Effector CD4-positive, alpha-beta T cell (primary cell): ENCODE results near the gene TBC1D22A.
"Not testable (repeated sequence)": the region's sequence is repeated elsewhere in the genome, so short reads cannot be mapped to it uniquely, and the experiment has no call there.

Experiments
- DNase-seq: peaks from one replicate; pipeline ENCODE4 v3.0.0-alpha.2; 2020

TBC1D22A gene

DNA sequence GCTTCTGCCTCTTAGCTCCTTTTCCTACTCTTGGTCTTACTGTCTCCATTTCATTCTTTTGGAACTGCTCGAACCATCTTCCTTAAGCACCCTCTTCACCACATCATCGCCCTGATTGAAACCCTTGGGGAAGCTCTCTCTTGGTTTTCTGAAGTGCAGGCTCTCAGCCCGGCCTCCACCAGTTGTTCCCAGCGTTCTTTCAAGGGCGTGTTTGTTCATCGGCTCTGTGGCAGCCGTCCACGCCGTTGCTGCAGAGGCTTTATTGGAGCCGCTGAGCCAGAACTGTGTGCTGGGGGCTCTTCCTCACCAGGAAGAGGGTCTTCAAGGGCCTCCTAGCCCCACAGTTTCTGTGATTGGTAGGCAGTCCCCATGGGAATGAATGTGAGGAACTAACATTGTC lies 214.1 kb downstream of the TBC1D22A start:
- no peak for DNase-seq

DNA sequence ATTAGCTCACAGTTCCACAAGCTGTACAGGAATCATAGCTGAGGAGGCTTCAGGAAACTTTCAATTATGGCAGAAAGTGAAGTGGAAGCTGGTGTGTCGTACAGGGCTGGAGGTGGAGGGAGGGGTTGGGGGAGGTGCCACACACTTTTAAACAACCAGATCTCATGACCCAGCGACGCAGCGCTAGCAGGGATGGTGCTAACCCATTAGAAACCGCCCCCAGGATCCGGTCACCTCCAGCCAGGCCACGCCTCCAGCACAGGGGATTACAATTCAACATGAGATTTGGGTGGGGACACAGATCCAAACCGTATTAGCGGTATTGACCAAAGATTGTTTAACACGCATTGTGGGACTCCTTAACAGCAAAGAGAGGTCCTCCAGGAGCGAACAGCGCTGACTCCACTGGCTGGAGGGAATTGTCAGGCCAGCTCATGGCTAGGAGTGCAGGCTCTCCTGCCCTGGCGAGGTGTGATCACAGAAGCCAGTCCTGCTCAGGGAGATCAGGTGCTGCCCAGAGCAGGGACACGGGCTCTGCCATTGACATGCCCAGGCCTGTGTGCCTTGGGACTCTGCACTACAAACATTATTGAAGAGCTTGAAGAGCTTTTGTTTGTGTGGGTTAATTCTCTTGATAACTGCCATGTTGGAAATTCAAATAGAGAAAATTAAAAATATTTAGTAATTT lies 215.3 kb downstream of the TBC1D22A start:
- DNase-seq, result no peak

GRCh38 chr22:46978668-46979067 lies 216.2 kb downstream of the TBC1D22A start:
- not testable (repeated sequence) for DNase-seq

- DNase-seq, result no peak
Observed at GRCh38 chr22:46979506-46979905, 217.1 kb downstream of the TBC1D22A start.

DNA sequence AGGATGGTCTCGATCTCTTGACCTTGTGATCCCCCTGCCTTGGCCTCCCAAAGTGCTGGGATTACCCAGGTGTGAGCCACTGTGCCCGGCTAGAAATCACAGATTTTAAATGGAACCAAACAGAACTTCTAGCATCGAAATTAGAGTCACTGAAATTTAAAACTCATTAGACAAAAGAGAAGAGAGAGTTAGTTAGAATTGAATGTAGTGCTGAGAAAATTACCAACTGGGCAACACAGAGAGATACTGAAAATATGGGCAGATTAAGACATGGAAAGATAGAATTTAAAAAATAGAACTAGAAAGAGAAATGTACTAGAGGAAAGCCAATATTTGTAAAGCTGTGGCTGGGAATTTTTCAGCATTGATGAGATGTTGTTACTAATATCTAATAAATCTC lies 217.9 kb downstream of the TBC1D22A start:
- no peak for DNase-seq

- DNase-seq, result no peak
Observed at GRCh38 chr22:46982635-46983034, 220.2 kb downstream of the TBC1D22A start.

DNA sequence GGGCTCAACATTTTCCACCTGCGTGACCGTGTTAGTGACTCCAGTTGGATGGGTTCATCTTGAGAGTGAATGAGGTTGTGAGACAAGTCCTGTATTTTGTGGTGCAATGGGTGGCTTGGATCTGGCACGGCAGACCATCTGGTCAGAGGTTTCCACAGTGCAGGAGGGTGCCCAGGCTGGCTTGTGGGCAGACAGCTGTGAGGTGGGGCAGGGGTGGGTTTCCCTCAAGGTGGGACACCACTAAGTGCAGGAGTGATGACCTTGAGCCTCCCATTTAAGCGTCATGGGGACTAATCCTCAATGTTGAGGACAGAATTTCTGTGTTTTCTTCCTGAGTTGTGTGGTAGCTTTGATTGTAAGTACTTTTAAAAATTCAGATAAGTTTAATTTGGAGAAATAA lies 220.6 kb downstream of the TBC1D22A start:
- DNase-seq, result no peak

DNA sequence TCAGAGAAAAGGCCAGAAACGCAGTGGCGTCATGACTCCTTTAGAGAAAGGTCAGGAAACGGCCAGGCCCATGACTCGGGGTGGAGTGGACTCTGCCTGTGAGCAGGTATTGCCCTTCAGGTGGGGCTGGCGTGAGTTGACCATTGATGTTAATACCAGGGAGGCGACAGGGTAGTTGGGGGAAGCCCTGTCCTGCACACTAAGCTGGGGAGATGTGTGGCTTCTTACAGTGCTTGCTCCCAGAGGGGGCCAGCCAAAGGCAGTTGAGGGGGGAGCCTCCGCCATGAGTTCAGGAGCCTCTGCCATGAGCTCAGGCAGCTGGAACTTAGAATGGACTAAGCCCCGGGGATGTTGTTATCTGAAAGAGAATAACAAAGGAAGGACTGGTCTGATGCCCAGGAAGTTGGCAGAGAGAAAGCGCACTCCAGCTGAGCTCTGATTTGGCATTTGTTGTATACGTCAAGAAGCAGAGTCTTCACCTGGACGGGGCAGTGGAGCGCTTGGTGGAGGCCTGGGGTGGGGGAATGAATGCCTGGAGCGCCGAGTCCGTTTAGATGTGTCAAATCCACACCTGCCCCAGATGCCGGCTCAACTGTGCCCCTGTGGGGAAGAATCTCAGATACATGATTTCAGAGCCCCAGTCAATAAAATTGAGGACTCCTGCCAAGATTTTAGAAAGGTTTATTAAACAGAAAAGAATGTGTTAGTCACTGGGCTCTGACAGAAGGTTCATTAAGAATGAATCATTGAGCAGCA lies 222.5 kb downstream of the TBC1D22A start:
- DNase-seq, result no peak

- DNase-seq, result no peak
Observed at GRCh38 chr22:46985507-46985882, 223.0 kb downstream of the TBC1D22A start.

- no peak for DNase-seq
Observed at GRCh38 chr22:46986788-46987187, 224.3 kb downstream of the TBC1D22A start.

GRCh38 chr22:46990937-46991550 lies 228.6 kb downstream of the TBC1D22A start:
- no peak for DNase-seq

DNA sequence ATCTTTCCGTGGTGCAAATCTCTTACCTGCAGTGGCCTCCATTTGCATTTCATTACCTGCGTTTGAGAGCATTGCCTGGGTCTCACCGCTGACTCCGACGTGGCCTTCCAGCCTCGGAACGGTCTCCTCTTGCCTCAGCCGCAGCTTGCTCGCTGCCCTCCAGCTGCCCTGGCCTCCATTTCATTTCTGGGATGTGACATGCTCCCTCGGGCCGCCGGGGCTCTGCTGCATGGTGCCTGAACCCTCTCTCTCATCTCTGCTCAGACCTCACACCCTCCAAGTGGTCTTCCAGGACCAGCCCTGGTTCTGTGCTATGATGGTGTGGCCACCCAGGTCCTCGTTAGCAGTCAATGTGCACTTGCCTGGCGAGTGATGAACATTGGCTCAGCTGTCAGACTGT lies 229.2 kb downstream of the TBC1D22A start:
- no peak for DNase-seq

- no peak for DNase-seq
Observed at GRCh38 chr22:46992121-46992731, 229.8 kb downstream of the TBC1D22A start.

GRCh38 chr22:46993633-46994032 lies 231.2 kb downstream of the TBC1D22A start:
- no peak for DNase-seq

DNA sequence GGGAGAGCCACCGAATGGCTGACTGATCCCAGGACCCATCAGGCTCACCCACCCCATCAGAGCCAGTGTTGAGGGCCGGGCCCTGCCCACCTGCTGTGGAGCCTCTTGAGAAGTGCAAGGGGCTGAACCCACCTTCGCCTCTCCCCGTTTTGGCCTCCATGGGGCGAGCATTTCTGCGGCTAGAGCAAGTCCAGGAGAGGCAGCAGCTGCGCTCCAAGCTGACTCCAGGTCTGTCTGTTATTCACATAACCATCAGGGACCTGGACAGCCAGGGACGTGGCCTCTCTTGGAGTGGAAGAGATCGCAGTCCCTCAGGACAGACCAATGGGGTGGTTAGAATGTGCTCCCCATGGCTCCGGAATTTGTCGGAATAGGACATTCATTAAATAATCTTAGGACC lies 231.8 kb downstream of the TBC1D22A start:
- DNase-seq, result no peak

DNA sequence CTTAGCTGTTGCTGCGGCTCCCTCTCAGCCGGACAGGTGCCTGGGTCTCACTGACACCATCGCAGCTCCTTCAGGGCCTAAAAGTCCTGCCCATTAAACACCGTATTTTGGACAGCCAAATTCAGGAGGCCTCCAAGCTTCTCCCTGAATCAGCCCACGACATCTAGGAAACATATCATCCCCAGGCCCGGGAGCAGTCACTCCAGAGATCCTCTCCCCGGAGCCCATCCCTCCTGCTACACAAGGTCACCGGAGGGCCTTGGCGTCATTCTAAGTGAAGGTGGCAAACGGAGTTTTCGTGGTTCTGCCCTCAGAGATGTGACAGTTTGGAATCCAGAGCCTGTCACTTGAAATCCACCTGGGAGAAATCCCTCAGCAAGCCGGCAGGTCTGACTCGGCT lies 232.5 kb downstream of the TBC1D22A start:
- DNase-seq, result no peak

DNA sequence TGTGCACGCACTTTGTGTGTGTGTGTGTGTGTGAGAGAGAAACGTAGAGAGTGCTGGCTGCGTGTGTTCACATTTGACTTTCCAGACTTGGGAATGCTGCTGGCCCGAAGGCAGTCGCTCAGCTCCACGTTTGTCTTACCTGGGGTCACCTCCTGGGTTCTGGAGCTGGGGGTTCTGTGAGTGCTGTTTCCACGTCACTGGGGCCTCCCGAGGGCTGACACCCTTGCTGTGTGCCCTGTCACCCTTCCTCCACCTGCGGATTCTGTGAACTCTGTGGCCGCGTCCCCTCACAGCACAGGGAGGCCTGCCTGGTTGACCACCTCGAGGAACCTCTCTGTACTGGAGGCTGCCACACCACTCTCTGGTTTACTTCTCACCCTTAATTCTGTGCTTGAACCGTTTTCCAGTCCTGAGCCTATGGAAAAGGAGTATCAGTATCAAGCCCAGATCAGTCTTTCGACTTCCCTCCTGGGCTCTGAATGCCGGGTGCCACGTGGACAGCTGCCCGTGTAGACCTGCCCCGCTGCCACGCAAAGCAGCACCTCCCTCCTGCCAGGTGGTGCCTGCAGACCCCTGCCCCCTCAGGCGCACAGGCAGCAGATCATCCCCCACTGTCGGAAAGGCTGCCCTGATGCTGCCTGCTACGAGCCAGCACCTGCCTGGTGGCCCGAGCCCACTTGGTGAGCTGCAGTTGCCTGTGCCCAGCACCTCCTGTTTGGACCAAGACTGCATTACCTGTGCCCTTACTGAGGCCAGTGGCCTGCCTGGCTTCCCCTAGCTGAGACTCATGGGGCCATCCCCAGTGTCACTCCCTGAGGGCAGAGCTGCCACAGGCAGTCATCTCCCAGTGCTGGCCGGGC lies 233.3 kb downstream of the TBC1D22A start:
- DNase-seq, result no peak

GRCh38 chr22:46996595-46997310 lies 234.3 kb downstream of the TBC1D22A start:
- no peak for DNase-seq

DNA sequence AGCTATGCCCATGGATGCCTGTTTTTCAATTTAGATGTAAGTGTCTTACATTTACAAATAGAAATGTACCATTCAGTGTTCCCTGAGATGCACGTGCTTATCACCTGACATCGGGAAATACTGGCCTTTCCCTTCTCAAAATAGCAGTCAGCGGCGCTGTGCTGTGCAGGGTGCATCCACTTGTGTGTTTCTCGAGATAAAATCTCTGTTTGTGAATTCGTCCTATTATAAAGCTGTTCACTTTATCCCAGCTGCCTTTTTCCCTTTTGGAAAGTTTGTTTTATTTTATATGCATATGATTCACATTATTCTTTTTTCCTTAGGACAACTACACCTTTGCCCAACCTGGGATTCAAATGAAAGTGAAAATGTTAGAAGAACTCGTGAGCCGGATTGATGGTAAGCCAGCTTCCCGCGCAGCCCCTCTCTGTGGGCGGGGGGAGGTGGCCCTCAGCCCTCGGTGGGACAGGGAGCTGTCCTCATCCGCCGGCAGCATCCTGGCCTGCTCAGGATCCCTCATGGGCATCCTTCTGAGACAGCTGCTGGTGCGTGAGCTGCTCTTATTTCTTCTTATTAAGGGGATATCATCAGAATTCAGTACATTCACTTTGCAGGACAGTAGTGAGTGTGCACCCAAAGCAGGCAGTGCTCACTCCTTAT lies 235.0 kb downstream of the TBC1D22A start:
- DNase-seq, result no peak

DNA sequence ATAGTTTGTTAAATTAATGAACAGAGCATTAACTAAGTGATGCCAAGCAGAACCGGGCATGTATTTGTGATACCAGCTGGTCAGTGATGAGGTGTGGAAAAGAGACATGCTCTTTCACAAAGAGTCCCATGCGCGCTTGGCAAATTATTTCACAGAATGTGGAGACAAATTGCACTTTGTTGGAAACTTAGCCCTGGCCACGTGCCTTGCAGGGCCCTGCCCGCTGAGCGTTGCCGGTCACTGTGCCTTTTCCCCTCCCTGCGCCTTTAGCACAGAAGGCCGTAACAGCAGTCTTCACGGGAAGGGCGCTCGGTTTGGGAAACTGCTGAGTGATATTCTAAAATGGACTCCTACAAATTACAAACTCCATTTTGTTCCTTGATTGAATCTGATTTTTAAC lies 235.9 kb downstream of the TBC1D22A start:
- no peak for DNase-seq

- DNase-seq, result no peak
Observed at GRCh38 chr22:47000256-47000655, 237.8 kb downstream of the TBC1D22A start.
